ENCODE measurements around the gene SPAG9.

- TF ChIP-seq POLR2A (IDR thresholded peaks at IDR 0.05) (no peak), CTCF (IDR thresholded peaks at IDR 0.05) (no peak), POLR2AphosphoS5 (IDR thresholded peaks at IDR 0.05) (no peak), EP300 (IDR thresholded peaks at IDR 0.05) (no peak)
Observed at GRCh38 chr17:51083981-51084380, 36.7 kb downstream of the SPAG9 start.
